MM.1S (cell line): ENCODE results near the gene UNC5A.

Experiments
- DNase-seq: peaks from one replicate; pipeline ENCODE4 v3.0.0-alpha.2; 2015
- H2AFZ ChIP-seq: fragments of 300-600 bp; sonication (generic); 2 replicates; pipeline ENCODE4 v1.6.0; 2016; ENCODE audit warnings: antibody characterized with exemption, low read length
- H3F3A ChIP-seq: fragments of 300-600 bp; sonication (generic); 2 replicates; pipeline ENCODE4 v1.6.1; 2016; ENCODE audit warnings: mild to moderate bottlenecking, antibody characterized with exemption, low read length, moderate library complexity, mixed read lengths; ENCODE audit not compliant: insufficient read depth
- H3K27ac ChIP-seq: fragments of 300-600 bp; sonication (generic); 2 replicates; pipeline ENCODE4 v1.5.1; 2016; ENCODE audit warnings: mild to moderate bottlenecking, low read length
- H3K27me3 ChIP-seq: fragments of 300-600 bp; sonication (generic); replicated peaks from 2 replicates; pipeline ENCODE4 v1.6.0; 2016; ENCODE audit warnings: low read length; ENCODE audit not compliant: insufficient read depth
- H3K36me3 ChIP-seq: fragments of 300-600 bp; sonication (generic); replicated peaks from 2 replicates; pipeline ENCODE4 v1.6.1; 2016; ENCODE audit warnings: mild to moderate bottlenecking, low read length, mixed read lengths; ENCODE audit not compliant: insufficient read depth
- H3K4me1 ChIP-seq: fragments of 300-600 bp; sonication (generic); 2 replicates; pipeline ENCODE4 v1.6.1; 2016; ENCODE audit warnings: low read length, mixed read lengths
- H3K4me2 ChIP-seq: fragments of 300-600 bp; sonication (generic); 2 replicates; pipeline ENCODE4 v1.6.0; 2016; ENCODE audit warnings: low read depth, low read length
- H3K4me3 ChIP-seq: fragments of 300-600 bp; sonication (generic); 2 replicates; pipeline ENCODE4 v1.5.1; 2016; ENCODE audit warnings: low read length, mixed read lengths
- H3K79me2 ChIP-seq: fragments of 300-600 bp; sonication (generic); 2 replicates; pipeline ENCODE4 v1.6.1; 2016; ENCODE audit warnings: mixed run types, low read length, mixed read lengths
- H3K9ac ChIP-seq: fragments of 300-600 bp; sonication (generic); 2 replicates; pipeline ENCODE4 v1.6.1; 2016; ENCODE audit warnings: low read length, mixed read lengths
- H3K9me2 ChIP-seq: fragments of 300-600 bp; sonication (generic); replicated peaks from 2 replicates; pipeline ENCODE4 v1.6.1; 2016; ENCODE audit warnings: mild to moderate bottlenecking, low read length, mixed read lengths; ENCODE audit not compliant: insufficient read depth
- H3K9me3 ChIP-seq: fragments of 300-600 bp; sonication (generic); replicated peaks from 2 replicates; pipeline ENCODE4 v1.6.1; 2016; ENCODE audit warnings: mild to moderate bottlenecking, low read length, mixed read lengths; ENCODE audit not compliant: insufficient read depth
- H4K20me1 ChIP-seq: fragments of 300-600 bp; sonication (generic); 2 replicates; pipeline ENCODE4 v1.6.1; 2016; ENCODE audit warnings: mild to moderate bottlenecking, low read length, moderate library complexity, mixed read lengths; ENCODE audit not compliant: insufficient read depth
- CTCF ChIP-seq: fragments of 300-600 bp; sonication (generic); IDR thresholded peaks from 2 replicates; pipeline ENCODE4 v1.5.1; 2016; ENCODE audit warnings: antibody characterized with exemption, low read length, mixed read lengths
- EZH2 ChIP-seq: fragments of 300-600 bp; sonication (generic); optimal IDR thresholded peaks from 2 replicates; pipeline ENCODE3; 2017; ENCODE audit warnings: low read depth, mild to moderate bottlenecking, antibody characterized with exemption, low read length, mixed read lengths
- EZH2phosphoT487 ChIP-seq: fragments of 300-600 bp; sonication (generic); IDR thresholded peaks from 2 replicates; pipeline ENCODE4 v1.6.1; 2018; ENCODE audit warnings: antibody characterized with exemption, low read length

The UNC5A gene

GRCh38 chr5:176878463-176878862, 68.1 kb downstream of the UNC5A start:
- no peak overlapping the region for H2AFZ ChIP-seq
- H3K9ac ChIP-seq, result no peak overlapping the region
- no peak overlapping the region for H3K4me3 ChIP-seq
- H3K4me1 ChIP-seq, result no peaks in the 10 kb centered on the region
- no peaks in the 10 kb centered on the region for H3K9me3 ChIP-seq
- H3K36me3 ChIP-seq, result no peaks in the 10 kb centered on the region
- TF ChIP-seq EZH2 (no peak), EZH2phosphoT487 (no peak), CTCF (no peak)
- H3K79me2 ChIP-seq, result no peaks in the 10 kb centered on the region
- H4K20me1 ChIP-seq, result no peaks in the 10 kb centered on the region
- no peaks in the 10 kb centered on the region for H3F3A ChIP-seq
- H3K4me2 ChIP-seq, result no peak overlapping the region
- H3K27me3 ChIP-seq, result peaks cover 100% of the 10 kb centered on the region
- H3K9me2 ChIP-seq, result no peaks in the 10 kb centered on the region
- no peak overlapping the region for H3K27ac ChIP-seq
- DNase-seq, result no peak

GRCh38 chr5:176878906-176879662, 68.7 kb downstream of the UNC5A start:
- Histone ChIP-seq H3K9me3 (no peaks in the 10 kb centered on the region), H3K9me2 (no peaks in the 10 kb centered on the region), H3K36me3 (no peaks in the 10 kb centered on the region), H3K4me2 (no peak overlapping the region), H3K79me2 (no peaks in the 10 kb centered on the region), H3K27ac (no peak overlapping the region), H3K27me3 (peaks cover 100% of the 10 kb centered on the region), H3K4me1 (no peaks in the 10 kb centered on the region), H3F3A (no peaks in the 10 kb centered on the region), H2AFZ (no peak overlapping the region), H3K9ac (no peak overlapping the region), H3K4me3 (no peak overlapping the region), H4K20me1 (no peaks in the 10 kb centered on the region)
- TF ChIP-seq EZH2, result no peak
- TF ChIP-seq EZH2phosphoT487, result no peak
- TF ChIP-seq CTCF, result no peak
- DNase-seq, result no peak

GRCh38 chr5:176879663-176880361, 69.5 kb downstream of the UNC5A start:
- TF ChIP-seq EZH2phosphoT487, result no peak
- DNase-seq, result no peak
- Histone ChIP-seq H3K27ac (no peak overlapping the region), H3K79me2 (no peaks in the 10 kb centered on the region), H3K9me3 (no peaks in the 10 kb centered on the region), H3K4me1 (no peaks in the 10 kb centered on the region), H2AFZ (no peak overlapping the region), H3K36me3 (no peaks in the 10 kb centered on the region), H3K27me3 (peaks cover 100% of the 10 kb centered on the region), H3K4me3 (no peak overlapping the region), H3K9me2 (no peaks in the 10 kb centered on the region), H4K20me1 (no peaks in the 10 kb centered on the region), H3K4me2 (no peak overlapping the region), H3K9ac (no peak overlapping the region), H3F3A (no peaks in the 10 kb centered on the region)
